HepG2 (cell line): ENCODE measurements around the gene UQCRFS1. TPM values are rescaled to one million over a fixed set of nuclear protein-coding genes. Genes with fewer than 3 reads are reported as not detected.

ENCODE experiments used
- ATAC-seq: fragments of 200-7000 bp; cut with Tn5 transposase; 3 replicates; pipeline ENCODE4 v1.9.1; 2020; ENCODE audit warnings: mild to moderate bottlenecking, moderate library complexity
- BruUV-seq: library from RNA; stranded (reverse); fragments of 400-500 nt; replicated peaks from 2 replicates; lab custom pipeline; 2021; lab: Mats Ljungman, UMichigan
- CTCF ChIA-PET: fragments of 300-600 bp; formaldehyde crosslinking; extraction: SDS; loops from one replicate; lab custom pipeline; 2021; ENCODE audit warnings: low total read pairs, inconsistent platforms, low intra/inter-chr PET ratio; lab: Yijun Ruan, JAX
- POLR2A ChIA-PET: fragments of 350-600 bp; sonication (Branson Sonifier 250); formaldehyde crosslinking; loops from one replicate; lab custom pipeline; 2020; ENCODE audit warnings: antibody characterized with exemption, inconsistent platforms; lab: Yijun Ruan, JAX
- DNase-seq: peaks from one replicate; pipeline ENCODE4 v3.0.0-alpha.2; 2015; ENCODE audit warnings: low spot score
- FAIRE-seq: peaks from 3 replicates; lab custom pipeline; 2011; peaks lifted over from hg19 to GRCh38; lab: Jason Lieb, UNC
- H2AFZ ChIP-seq: one replicate; pipeline ENCODE4 v1.6.1; 2011; ENCODE audit warnings: low read length, inconsistent platforms
- H3K27ac ChIP-seq: fragments of 300-600 bp; 3 replicates; pipeline ENCODE4 v1.8.0; 2011; ENCODE audit warnings: mixed run types, mild to moderate bottlenecking, mixed read lengths, low read length, inconsistent platforms; ENCODE audit not compliant: insufficient read depth; ENCODE audit errors: extremely low read length
- H3K27me3 ChIP-seq, 2 experiments: fragments of 200-600 bp in 1 of 2; 2 replicates in 1 of 2; 3 replicates in 1 of 2; pipeline versions ENCODE4 v1.6.0 to v1.8.0; 2011; ENCODE audit warnings: low read length in 2 of 2, mild to moderate bottlenecking in 2 of 2, moderate library complexity in 2 of 2, inconsistent platforms in 1 of 2; ENCODE audit not compliant: insufficient read depth in 2 of 2, control insufficient read depth in 1 of 2
- H3K36me3 ChIP-seq, 2 experiments: fragments of 200-600 bp in 1 of 2; replicated peaks in 1 of 2; 2 replicates in 1 of 2; 3 replicates in 1 of 2; pipeline versions ENCODE4 v1.5.1 to v1.8.0; 2011; ENCODE audit warnings: low read length in 2 of 2, inconsistent platforms in 1 of 2; ENCODE audit not compliant: insufficient read depth in 2 of 2, control insufficient read depth in 1 of 2
- H3K4me1 ChIP-seq: 2 replicates; pipeline ENCODE4 v1.5.1; 2012; ENCODE audit warnings: low read length, inconsistent platforms; ENCODE audit not compliant: insufficient read depth
- H3K4me2 ChIP-seq: 2 replicates; pipeline ENCODE4 v1.6.0; 2011; ENCODE audit warnings: low read depth, low read length, inconsistent platforms
- H3K4me3 ChIP-seq, 3 experiments: fragments of 200-600 bp in 1 of 3; sonication (generic), shearing (Covaris generic) in 1 of 3; replicated peaks in 1 of 3; 2 replicates each; pipeline ENCODE4 v1.5.1; 2011 to 2016; ENCODE audit warnings: low read length in 3 of 3, inconsistent platforms in 2 of 3, low read depth in 2 of 3, mild to moderate bottlenecking in 2 of 3, control low read depth in 1 of 3, mixed read lengths in 1 of 3; ENCODE audit not compliant: insufficient read depth in 1 of 3
- H3K79me2 ChIP-seq: one replicate; pipeline ENCODE4 v1.6.1; 2011; ENCODE audit warnings: low read length, inconsistent platforms; ENCODE audit not compliant: insufficient read depth
- H3K9ac ChIP-seq: 2 replicates; pipeline ENCODE4 v1.6.0; 2011; ENCODE audit warnings: mild to moderate bottlenecking, low read depth, low read length, inconsistent platforms; ENCODE audit not compliant: insufficient read depth
- H3K9me3 ChIP-seq: 2 replicates; pipeline ENCODE4 v1.5.1; 2012; ENCODE audit warnings: mild to moderate bottlenecking, low read length
- H4K20me1 ChIP-seq: 2 replicates; pipeline ENCODE4 v1.6.0; 2011; ENCODE audit warnings: inconsistent platforms, mild to moderate bottlenecking, low read length, moderate library complexity; ENCODE audit not compliant: insufficient read depth
- ATF3 ChIP-seq: sonication (generic); formaldehyde crosslinking; IDR thresholded peaks from 2 replicates; pipeline ENCODE4 v1.4.0; 2020; ENCODE audit warnings: missing genetic modification reagents
- ATF7 ChIP-seq, 2 experiments: fragments of 450-650 bp in 1 of 2; sonication (generic) in 1 of 2; formaldehyde crosslinking in 1 of 2; IDR thresholded peaks; 2 replicates each; pipeline versions ENCODE4 v1.4.0 to v1.6.1; 2016 to 2020; ENCODE audit warnings: antibody characterized with exemption in 1 of 2, mild to moderate bottlenecking in 1 of 2, missing genetic modification reagents in 1 of 2
- DNMT1 ChIP-seq: sonication (generic); formaldehyde crosslinking; IDR thresholded peaks from 2 replicates; pipeline ENCODE4 v1.5.1; 2020; ENCODE audit warnings: mild to moderate bottlenecking, missing genetic modification reagents
- EEA1 ChIP-seq: sonication (generic); formaldehyde crosslinking; IDR thresholded peaks from 2 replicates; pipeline ENCODE4 v1.5.1; 2020; ENCODE audit warnings: mild to moderate bottlenecking, missing genetic modification reagents, borderline replicate concordance
- MATR3 ChIP-seq: sonication (generic); formaldehyde crosslinking; IDR thresholded peaks from 2 replicates; pipeline ENCODE4 v1.4.0; 2020; ENCODE audit warnings: missing genetic modification reagents
- MEF2D ChIP-seq: sonication (generic); formaldehyde crosslinking; IDR thresholded peaks from 2 replicates; pipeline ENCODE4 v1.5.1; 2020; ENCODE audit warnings: mild to moderate bottlenecking, missing genetic modification reagents
- NFIB ChIP-seq: sonication (generic); formaldehyde crosslinking; IDR thresholded peaks from 2 replicates; pipeline ENCODE4 v1.9.0; 2021; ENCODE audit warnings: missing genetic modification reagents, mild to moderate bottlenecking, borderline replicate concordance
- PITX1 ChIP-seq: sonication (generic); formaldehyde crosslinking; IDR thresholded peaks from 2 replicates; pipeline ENCODE4 v1.5.1; 2020; ENCODE audit warnings: mild to moderate bottlenecking, missing genetic modification reagents
- PRDM10 ChIP-seq: sonication (generic); formaldehyde crosslinking; IDR thresholded peaks from 2 replicates; pipeline ENCODE4 v1.4.0; 2020; ENCODE audit warnings: low read depth, missing genetic modification reagents
- RORA ChIP-seq: sonication (generic); formaldehyde crosslinking; IDR thresholded peaks from 2 replicates; pipeline ENCODE4 v1.5.0; 2020; ENCODE audit warnings: mild to moderate bottlenecking, missing genetic modification reagents, moderate library complexity
- ZBTB1 ChIP-seq: sonication (generic); formaldehyde crosslinking; IDR thresholded peaks from 2 replicates; pipeline ENCODE4 v1.4.0; 2020; ENCODE audit warnings: missing genetic modification reagents, borderline replicate concordance
- ZNF441 ChIP-seq: sonication (generic); formaldehyde crosslinking; IDR thresholded peaks from 2 replicates; pipeline ENCODE4 v1.7.0; 2021; ENCODE audit warnings: missing genetic modification reagents, borderline replicate concordance
- ZNF567 ChIP-seq: sonication (generic); formaldehyde crosslinking; IDR thresholded peaks from 2 replicates; pipeline ENCODE4 v1.8.1; 2023; ENCODE audit warnings: mild to moderate bottlenecking, missing genetic modification reagents, borderline replicate concordance
- ZNF598 ChIP-seq: sonication (generic); formaldehyde crosslinking; IDR thresholded peaks from 2 replicates; pipeline ENCODE4 v1.5.1; 2020; ENCODE audit warnings: mild to moderate bottlenecking, missing genetic modification reagents, borderline replicate concordance
- ZNF740 ChIP-seq: sonication (generic); formaldehyde crosslinking; IDR thresholded peaks from 2 replicates; pipeline ENCODE4 v1.4.0; 2020; ENCODE audit warnings: missing genetic modification reagents
- WGBS: methylation state at CpG from one replicate; pipeline ENCODE4 v1.1.6; 2017; ENCODE audit warnings: low lambda C conversion rate; 5-methylcytosine and 5-hydroxymethylcytosine counted together
- in situ Hi-C: cut with HindIII; loops from 2 replicates; pipeline ENCODE4 v1.10.0; 2017; ENCODE audit warnings: low pct_unique_long_range_greater_than_20kb; ENCODE audit not compliant: extremely low pct_ligation_motif_present
- intact Hi-C: fragments of 100-400 bp; cut with micrococcal nuclease; formaldehyde crosslinking; loops from one replicate; pipeline ENCODE4 v1.10.0; 2022; ENCODE audit not compliant: unreplicated experiment
- polyA plus RNA-seq, 8 experiments: library from polyadenylated mRNA; depleted of rRNA in 3 of 8; stranded (reverse) in 7 of 8; unstranded in 1 of 8; fragments of >200 nt; fragmentation: Illumina TruSeq in 4 of 8; extraction: Trizol in 4 of 8; gene quantifications; 2 replicates each; pipeline versions ENCODE4 v1.2.1 to v1.2.3, GENCODE V29; 2011 to 2016; ENCODE audit warnings: low read depth in 4 of 8, missing spikeins in 1 of 8, mixed read lengths in 1 of 8; ENCODE audit not compliant: insufficient read depth in 1 of 8
- total RNA-seq, 5 experiments: library from RNA; depleted of rRNA; stranded (reverse); fragments of >200 nt; fragmentation: Illumina TruSeq; extraction: Trizol; gene quantifications; 2 replicates each; pipeline ENCODE4 v1.2.3, GENCODE V29; 2016; ENCODE audit warnings: low read depth in 1 of 5

UQCRFS1 gene
- total and polyA plus RNA-seq, 2 of the 13 experiments (the other 11 are each of a cell fraction or from before 2014, with no cell fraction given) = 49.5 to 51.1 TPM

GRCh38 chr19:29201855-29202254, 11.1 kb downstream of the UQCRFS1 start:
- no peak for DNase-seq
- POLR2A ChIA-PET = interaction anchor here (0.8 kb wide), 1 partner anchor 11 kb away, joined by 3 read pairs; the partner anchor contains the start of gene UQCRFS1
- no peak overlapping the region for H3K4me2 ChIP-seq
- H3K27ac ChIP-seq = no peak overlapping the region
- no peaks in the 10 kb centered on the region for H3K27me3 ChIP-seq
- H3K4me3 ChIP-seq = no peak overlapping the region
- no peaks in the 10 kb centered on the region for H3K79me2 ChIP-seq
- H2AFZ ChIP-seq = no peak overlapping the region
- no peaks in the 10 kb centered on the region for H4K20me1 ChIP-seq
- intact Hi-C loops = no loop called here
- no peak for FAIRE-seq
- no peak overlapping the region for H3K9ac ChIP-seq
- peaks cover 3 to 9% of the 10 kb centered on the region in 2 experiments; a peak in 3 of 5 replicates for H3K36me3 ChIP-seq
- no peak for ATAC-seq
- BruUV-seq = no TSS peak
- in situ Hi-C loops = no loop called here
- CTCF ChIA-PET = no interaction called here
- no peak for TF ChIP-seq ZNF441
- TF ChIP-seq DNMT1 (CRISPR knock-in tag) = no peak
- TF ChIP-seq PRDM10 (CRISPR knock-in tag) = no peak
- no peak for TF ChIP-seq NFIB (CRISPR knock-in tag)
- TF ChIP-seq EEA1 (CRISPR knock-in tag) = no peak
- no peak for TF ChIP-seq ZNF598
- TF ChIP-seq ZNF740 (CRISPR knock-in tag) = no peak
- no peak for TF ChIP-seq ATF7 (IDR thresholded peaks at IDR 0.05)
- TF ChIP-seq ATF7 (CRISPR knock-in tag; IDR thresholded peaks at IDR 0.05) = no peak
- no peak for TF ChIP-seq RORA
- TF ChIP-seq ATF3 (CRISPR knock-in tag) = no peak
- no peak for TF ChIP-seq MEF2D
- no peak for TF ChIP-seq MATR3 (CRISPR knock-in tag)
- TF ChIP-seq PITX1 (CRISPR knock-in tag) = no peak
- no peak for TF ChIP-seq ZBTB1 (CRISPR knock-in tag)
- no peak for TF ChIP-seq ZNF567 (CRISPR knock-in tag)
- H3K4me1 ChIP-seq = no peaks in the 10 kb centered on the region
- no peaks in the 10 kb centered on the region for H3K9me3 ChIP-seq
- WGBS = 72% methylated on average over 2 of the region's 2 CpGs
